Activated T-cell treated with anti-CD3 and anti-CD28 coated beads for 48 hours (primary cell): ENCODE results near the gene BHLHE23.
"Not testable (repeated sequence)": the region's sequence is repeated elsewhere in the genome, so short reads cannot be mapped to it uniquely, and the experiment has no call there.

ENCODE experiments used
- DNase-seq: peaks from one replicate; pipeline ENCODE4 v3.0.0-alpha.2; 2020; ENCODE audit warnings: low read depth

BHLHE23 gene

DNA sequence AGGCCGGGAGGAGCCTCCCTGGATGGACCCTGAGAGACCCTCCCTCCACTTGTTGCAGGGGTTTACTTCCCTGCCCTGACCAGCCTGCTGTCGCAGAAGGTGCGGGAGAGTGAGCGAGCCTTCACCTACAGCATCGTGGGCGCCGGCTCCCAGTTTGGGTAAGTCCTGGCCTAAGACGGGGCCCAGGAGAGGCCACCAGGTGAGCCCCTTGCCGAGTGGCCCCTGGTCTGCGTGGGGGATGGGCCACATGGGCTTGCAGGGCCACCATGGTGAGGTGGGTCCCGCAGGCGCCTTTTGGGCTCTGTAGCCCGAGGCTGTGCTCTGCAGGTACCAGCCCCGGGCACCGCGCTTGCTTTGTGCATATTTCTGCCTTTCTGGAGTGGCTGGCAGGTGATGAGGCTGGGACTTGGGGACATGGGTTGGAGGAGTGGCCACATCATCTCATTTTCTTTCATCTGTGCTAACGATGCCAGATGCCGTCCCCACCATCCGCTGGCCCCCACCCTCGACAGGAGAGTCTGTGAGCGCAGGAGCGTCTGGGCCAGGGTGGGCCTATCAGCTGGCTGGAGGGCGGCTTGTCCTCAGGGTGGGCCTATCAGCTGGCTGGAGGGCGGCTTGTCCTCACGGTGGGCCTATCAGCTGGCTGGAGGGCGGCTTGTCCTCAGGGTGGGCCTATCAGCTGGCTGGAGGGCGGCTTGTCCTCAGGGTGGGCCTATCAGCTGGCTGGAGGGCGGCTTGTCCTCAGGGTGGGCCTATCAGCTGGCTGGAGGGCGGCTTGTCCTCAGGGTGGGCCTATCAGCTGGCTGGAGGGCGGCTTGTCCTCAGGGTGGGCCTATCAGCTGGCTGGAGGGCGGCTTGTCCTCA, 46.1 kb downstream of the BHLHE23 start:
- DNase-seq: not testable (repeated sequence)

DNA sequence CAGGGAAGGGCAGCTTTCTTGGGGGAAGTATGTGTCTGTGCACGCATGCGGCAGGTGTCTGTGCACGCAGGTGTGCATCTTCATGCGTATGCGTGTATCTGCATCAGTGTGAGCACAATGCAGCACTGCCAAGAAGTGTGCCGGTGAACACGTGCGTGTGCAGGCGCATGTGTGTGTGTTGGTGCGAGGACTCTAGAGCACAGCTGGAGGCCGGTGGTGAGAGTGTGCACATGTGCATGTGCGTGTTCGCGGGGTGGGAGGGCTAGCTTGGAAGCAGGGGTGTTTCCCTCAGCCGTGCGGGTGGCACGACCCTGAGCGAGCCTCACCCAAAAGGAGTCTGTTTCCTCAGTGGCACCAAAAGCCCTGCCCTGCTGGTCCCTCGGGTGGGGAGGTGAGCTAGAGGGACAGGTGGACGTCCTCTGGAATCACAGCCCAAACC, 46.7 kb downstream of the BHLHE23 start:
- DNase-seq: no peak

DNA sequence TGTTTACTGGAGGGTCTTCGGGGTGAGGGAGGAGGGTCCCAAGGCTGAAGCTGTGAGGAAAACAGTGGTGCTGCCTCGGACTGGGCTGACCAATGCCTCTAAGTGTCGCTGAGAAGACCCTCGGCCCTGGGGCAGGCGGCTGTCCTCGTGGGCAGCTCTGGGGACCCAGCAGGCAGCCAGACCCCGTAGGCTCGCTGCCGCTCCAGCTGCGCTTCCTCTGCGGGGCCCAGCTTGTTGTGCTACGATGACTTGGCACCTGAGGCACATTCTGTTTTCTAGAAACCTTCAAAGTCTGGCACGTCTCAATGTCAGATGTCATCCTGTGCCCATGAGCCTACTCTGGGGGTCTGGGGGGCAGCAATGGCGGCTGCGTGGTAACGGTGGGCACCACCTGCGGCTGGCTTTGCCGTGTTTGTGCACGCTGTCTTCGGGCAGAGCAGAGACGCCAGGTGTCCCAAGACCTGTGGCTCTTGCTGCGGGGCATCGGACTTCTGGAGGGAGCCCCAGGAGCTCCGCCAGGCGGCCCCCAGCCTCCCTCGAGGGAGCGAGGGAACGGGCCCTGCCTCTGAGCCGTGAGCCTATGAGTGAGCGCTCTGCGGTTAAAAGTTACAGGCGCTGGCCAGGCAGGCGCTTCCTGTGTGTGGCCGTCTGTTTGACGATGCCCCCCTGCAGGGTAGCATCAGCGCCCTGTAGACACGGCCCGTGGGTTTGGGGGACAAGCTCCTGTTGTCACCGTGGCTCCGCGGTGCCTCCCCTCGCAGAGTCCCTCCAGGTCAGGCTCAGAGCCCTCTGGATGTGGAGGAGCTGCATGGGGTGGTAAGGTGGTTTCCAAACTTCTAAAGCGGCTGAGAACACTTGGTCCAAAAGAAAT, 47.4 kb downstream of the BHLHE23 start:
- DNase-seq: no peak

DNA sequence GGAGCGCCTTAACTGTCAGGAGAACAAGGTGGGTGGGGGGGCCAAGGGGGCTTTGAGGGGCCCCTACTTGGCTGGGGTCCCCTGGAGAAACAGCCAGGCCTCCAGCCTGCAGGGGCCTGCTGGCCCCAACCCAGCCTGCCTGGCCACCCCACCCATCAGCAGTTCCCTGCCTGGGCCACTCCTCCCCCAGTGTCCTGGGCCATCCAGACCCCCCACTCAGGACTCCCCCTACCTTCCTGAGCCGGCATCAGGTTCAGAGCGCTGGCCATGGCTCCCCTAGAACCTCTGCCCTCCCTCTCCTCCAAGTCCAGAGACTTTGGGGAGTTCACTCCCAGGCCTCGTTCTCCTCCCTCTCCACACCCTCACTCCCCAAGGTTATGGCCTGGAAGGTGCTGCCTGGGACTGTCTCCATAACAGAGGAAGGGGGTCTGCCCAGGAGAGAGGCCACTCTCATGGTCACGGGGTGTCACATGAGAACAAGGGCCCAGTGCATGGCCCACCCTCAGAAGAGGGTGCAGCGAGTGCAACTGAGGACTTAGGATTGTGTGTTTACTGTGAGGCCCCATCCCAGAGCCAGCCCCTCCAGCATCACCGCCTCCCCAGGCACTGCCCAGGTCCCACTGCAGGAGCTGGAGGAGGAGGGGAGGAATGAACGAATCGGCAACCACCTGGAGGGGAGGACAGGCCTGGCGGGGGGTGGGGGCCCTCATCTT, 48.2 kb downstream of the BHLHE23 start:
- no peak for DNase-seq

DNA sequence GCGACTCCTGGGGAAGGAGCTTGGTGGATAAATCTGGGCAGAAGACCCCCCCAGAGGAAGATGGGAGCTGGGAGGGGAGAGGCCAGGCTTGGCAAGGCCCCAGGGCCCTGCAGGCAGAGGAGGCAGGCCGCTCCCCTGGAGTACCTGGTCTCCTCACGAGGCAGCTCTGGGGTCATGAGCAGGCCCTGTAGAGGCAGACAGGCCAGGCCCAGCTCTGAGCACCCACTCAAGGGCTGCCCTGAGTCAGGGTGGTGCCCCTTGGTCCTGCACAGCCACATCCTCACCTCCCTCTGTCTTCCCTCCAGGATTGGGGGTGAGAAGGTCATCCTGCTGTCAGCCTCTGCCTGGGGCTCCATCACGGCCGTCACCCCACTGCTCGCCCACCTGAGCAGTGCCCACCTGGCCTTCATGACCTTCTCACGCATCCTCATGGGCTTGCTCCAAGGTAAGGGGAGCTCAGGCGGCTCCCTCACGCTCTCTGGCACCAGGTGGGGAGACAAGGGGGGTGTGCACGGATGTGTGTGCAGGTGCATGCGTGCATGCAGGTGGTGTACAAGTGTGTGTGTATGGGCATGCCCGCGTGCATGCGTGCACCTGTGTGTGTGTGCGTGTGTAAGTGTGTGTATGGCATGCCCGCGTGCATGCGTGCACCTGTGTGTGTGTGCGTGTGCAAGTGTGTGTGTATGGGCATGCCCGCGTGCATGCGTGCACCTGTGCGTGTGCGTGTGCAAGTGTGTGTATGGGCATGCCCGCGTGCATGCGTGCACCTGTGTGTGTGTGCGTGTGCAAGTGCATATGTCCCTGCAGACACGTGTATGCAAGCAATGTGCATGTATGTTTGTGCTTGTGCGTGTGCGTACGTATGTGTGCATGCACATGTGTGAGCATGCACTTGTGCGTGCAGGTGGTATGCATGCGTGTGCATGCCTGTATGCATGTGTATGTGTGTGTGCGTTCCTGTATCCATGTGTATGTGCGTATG, 49.3 kb downstream of the BHLHE23 start:
- no peak for DNase-seq

DNA sequence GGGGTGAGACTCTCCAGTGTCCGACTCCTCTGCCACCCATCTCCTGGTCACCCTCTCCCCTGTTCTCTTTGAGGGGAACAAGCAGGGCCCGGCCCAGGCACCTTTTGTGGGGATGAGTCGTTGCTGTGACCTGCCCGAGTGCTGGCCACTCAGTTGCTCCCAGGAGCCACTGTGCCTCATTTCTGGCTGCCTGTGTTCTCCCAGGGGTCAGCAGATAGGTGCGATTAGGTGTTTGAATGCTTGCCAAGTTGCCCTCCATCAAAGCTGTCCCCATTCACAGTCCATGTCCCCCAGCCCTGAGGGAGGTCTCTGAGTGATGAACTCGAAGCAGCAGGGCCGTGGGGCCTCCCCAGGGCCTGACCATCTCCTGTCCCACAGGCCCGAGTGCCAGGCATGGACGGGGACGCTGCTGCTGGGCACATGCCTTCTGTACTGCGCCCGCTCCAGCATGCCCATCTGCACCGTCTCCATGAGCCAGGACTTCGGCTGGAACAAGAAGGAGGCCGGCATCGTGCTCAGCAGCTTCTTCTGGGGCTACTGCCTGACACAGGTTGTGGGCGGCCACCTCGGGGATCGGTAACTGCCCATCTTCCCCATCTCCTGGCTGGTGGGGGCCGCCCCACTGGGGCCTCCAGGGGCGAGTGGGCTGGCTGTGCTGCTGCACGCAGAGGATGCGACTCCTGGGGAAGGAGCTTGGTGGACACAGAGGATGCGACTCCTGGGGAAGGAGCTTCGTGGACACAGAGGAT, 50.2 kb downstream of the BHLHE23 start:
- DNase-seq: no peak
